ENCODE data around the gene NFE2L1.

DNA sequence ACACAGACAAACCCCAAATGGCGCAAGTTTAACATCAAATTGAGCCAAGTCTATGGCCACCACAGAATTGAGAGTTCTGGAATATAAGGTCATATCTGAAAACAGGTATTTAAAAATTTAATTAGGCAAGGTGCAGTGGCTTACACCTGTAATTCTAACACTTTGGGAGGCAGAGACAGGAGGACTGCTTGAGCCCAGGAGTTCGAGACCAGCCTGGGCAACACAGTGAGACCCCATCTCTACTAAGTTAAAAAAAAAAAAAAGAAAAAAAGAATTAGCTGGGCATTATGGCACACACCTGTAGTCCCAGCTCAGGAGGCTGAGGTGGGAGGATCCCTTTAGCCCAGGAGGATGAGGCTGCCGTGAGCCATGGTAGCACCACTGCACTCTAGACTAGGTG lies 19.1 kb downstream of the NFE2L1 start:
- TF ChIP-seq, protein P1, sequence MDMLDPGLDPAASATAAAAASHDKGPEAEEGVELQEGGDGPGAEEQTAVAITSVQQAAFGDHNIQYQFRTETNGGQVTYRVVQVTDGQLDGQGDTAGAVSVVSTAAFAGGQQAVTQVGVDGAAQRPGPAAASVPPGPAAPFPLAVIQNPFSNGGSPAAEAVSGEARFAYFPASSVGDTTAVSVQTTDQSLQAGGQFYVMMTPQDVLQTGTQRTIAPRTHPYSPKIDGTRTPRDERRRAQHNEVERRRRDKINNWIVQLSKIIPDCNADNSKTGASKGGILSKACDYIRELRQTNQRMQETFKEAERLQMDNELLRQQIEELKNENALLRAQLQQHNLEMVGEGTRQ (IDR thresholded peaks at IDR 0.05), result no peak
- TF ChIP-seq, protein P2, sequence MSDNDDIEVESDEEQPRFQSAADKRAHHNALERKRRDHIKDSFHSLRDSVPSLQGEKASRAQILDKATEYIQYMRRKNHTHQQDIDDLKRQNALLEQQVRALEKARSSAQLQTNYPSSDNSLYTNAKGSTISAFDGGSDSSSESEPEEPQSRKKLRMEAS (IDR thresholded peaks at IDR 0.05), result no peak
- TF ChIP-seq EP300 (IDR thresholded peaks at IDR 0.05) (no peak), MAZ (IDR thresholded peaks at IDR 0.05; ENCODE audit: borderline replicate concordance, low read depth, low read length) (no peak), NR3C1 (IDR thresholded peaks at IDR 0.05) (no peak), POLR2A (IDR thresholded peaks at IDR 0.05; ENCODE audit: low read length) (no peak), SMC3 (IDR thresholded peaks at IDR 0.05) (no peak)
- TF ChIP-seq, protein P3, sequence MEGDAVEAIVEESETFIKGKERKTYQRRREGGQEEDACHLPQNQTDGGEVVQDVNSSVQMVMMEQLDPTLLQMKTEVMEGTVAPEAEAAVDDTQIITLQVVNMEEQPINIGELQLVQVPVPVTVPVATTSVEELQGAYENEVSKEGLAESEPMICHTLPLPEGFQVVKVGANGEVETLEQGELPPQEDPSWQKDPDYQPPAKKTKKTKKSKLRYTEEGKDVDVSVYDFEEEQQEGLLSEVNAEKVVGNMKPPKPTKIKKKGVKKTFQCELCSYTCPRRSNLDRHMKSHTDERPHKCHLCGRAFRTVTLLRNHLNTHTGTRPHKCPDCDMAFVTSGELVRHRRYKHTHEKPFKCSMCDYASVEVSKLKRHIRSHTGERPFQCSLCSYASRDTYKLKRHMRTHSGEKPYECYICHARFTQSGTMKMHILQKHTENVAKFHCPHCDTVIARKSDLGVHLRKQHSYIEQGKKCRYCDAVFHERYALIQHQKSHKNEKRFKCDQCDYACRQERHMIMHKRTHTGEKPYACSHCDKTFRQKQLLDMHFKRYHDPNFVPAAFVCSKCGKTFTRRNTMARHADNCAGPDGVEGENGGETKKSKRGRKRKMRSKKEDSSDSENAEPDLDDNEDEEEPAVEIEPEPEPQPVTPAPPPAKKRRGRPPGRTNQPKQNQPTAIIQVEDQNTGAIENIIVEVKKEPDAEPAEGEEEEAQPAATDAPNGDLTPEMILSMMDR (IDR thresholded peaks at IDR 0.05), result no peak

All from A549 (cell line).